GM23248 (cell line): ENCODE results near the gene ITGA11.

Source experiments
- EZH2 ChIP-seq: fragments of 200-600 bp; sonication (generic); IDR thresholded peaks from 2 replicates; pipeline ENCODE4 v1.6.1; 2018; ENCODE audit warnings: antibody characterized with exemption, mild to moderate bottlenecking; ENCODE audit not compliant: insufficient read depth, poor library complexity, severe bottlenecking
- EZH2phosphoT487 ChIP-seq: fragments of 200-600 bp; sonication (generic); IDR thresholded peaks from 2 replicates; pipeline ENCODE4 v1.6.1; 2018; ENCODE audit warnings: antibody characterized with exemption, moderate library complexity, mild to moderate bottlenecking, low read depth; ENCODE audit not compliant: insufficient read depth

DNA sequence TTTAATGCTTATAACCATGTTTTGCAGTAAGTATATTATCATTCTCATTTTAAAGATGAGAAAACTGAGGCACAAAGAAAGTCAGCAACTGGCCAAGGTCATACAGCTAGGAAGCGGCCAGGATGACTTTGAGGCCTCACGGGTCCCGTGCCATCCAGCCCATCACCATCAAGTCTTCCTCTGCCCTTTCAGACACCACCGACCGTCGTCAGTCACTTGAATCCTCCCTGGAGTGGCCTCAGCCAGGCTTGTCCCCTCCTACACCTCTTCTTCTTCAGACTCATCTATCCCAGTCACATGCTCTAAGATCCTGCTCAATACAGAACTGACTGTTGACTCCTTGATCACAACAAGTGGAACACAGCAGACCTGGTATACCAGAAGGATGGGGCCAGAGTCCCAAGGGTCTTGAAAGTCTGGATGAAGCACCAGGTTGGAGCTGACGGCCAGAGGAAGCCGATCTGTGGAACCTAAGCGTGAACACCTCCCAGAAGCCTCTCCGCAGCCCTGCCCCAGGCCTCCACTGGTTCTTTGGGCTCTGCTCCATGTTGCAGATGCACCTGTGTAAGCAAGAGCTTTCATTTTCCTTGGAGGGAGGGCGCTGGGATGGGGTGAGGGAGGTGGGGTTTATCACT lies 22.1 kb downstream of the ITGA11 start:
- no peak for TF ChIP-seq EZH2phosphoT487
- no peak for TF ChIP-seq EZH2
